ENCODE results near the gene WSB2. TPM values are rescaled to one million over a fixed set of nuclear protein-coding genes. Genes with fewer than 3 reads are reported as not detected.

WSB2 gene
- total and polyA plus RNA-seq, 10 of the 15 experiments (the other 5 are each of a cell fraction or from before 2014, with no cell fraction given), result 18.3 to 82.6 (median 43.7) TPM

DNA sequence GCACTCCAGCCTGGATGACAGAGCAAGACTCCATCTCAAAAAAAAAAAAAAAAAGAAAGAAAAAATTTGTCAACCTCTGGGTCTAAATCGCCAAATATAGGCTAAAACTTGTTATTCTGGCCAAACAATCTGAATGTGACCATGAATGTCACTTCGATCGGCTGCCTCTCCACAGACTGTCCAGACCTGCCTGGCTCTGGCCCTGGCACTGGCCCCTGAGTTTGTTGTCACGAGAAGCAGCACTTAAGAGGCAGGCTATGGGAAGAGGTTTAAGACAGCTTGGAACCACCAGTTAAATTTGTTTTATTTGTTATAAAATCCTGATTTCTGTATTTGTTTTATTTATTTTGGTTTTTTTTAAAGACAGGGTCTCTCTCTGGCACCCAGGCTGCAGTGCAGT is 14.5 kb downstream of the WSB2 start:
- peaks cover 4% of the 10 kb centered on the region for H3K4me1 ChIP-seq (ENCODE audit: control insufficient read depth, insufficient read depth, low read length)
- in situ Hi-C loops (cut with MboI), result no loop called here
- H3K9me3 ChIP-seq (replicated peaks; ENCODE audit: control insufficient read depth, insufficient read depth, low read length), result no peaks in the 10 kb centered on the region; the same call in 2 of the 3 replicates
- H3K27ac ChIP-seq (ENCODE audit: control insufficient read depth, insufficient read depth), result no peak overlapping the region
- H4K20me1 ChIP-seq (ENCODE audit: control insufficient read depth, insufficient read depth), result no peaks in the 10 kb centered on the region
- SMC1A ChIA-PET (ENCODE audit: uncharacterized antibody, unreplicated experiment), result interaction anchor here (1.2 to 1.5 kb wide), 5 partner anchors 10 to 330 kb away, joined by 3 to 8 read pairs (median 5); partner anchors contain the start of gene SUDS3
- BruUV-seq (replicated peaks), result no TSS peak
- no peak for FAIRE-seq
- no peak overlapping the region for H3K4me3 ChIP-seq
- H3K36me3 ChIP-seq (ENCODE audit: control insufficient read depth in 2 of 2, insufficient read depth in 2 of 2, low read length in 1 of 2), result peaks cover 5 to 29% of the 10 kb centered on the region in 2 experiments; a peak in 3 of 4 replicates
- H3K4me2 ChIP-seq (ENCODE audit: control insufficient read depth, insufficient read depth), result peak overlapping the region; percentile 21; the same call in 1 of the 2 replicates
- H3K27me3 ChIP-seq (replicated peaks in 1 of 2; ENCODE audit: control insufficient read depth in 2 of 2, insufficient read depth in 2 of 2, low read length in 1 of 2), result no peaks in the 10 kb centered on the region
- CTCF ChIA-PET, result interaction anchor here (1.0 to 3.7 kb wide), 2 partner anchors 9 to 18 kb away, joined by 3 to 36 read pairs; no protein-coding TSS in a partner anchor
- no peaks in the 10 kb centered on the region; the same call in 1 of the 2 replicates for H3K79me2 ChIP-seq (ENCODE audit: control insufficient read depth, insufficient read depth, low read length)
- POLR2A ChIA-PET, result interaction anchor here (0.6 to 1.5 kb wide), 3 partner anchors 12 to 169 kb away, joined by 3 to 5 read pairs (median 5); no protein-coding TSS in a partner anchor
- RAD21 ChIA-PET (ENCODE audit: unreplicated experiment), result interaction anchor here (0.8 to 1.0 kb wide), 2 partner anchors 10 to 19 kb away, joined by 3 read pairs; no protein-coding TSS in a partner anchor
- no peak; the same call in 2 of the 3 replicates for ATAC-seq
- TF ChIP-seq JUND (IDR thresholded peaks at IDR 0.05; ENCODE audit: low read depth, low read length) (no peak), GABPA (IDR thresholded peaks at IDR 0.05; ENCODE audit: low read depth) (no peak), POLR2A (IDR thresholded peaks at IDR 0.05; ENCODE audit: low read depth, low read length) (no peak)
- TF ChIP-seq, protein P1, sequence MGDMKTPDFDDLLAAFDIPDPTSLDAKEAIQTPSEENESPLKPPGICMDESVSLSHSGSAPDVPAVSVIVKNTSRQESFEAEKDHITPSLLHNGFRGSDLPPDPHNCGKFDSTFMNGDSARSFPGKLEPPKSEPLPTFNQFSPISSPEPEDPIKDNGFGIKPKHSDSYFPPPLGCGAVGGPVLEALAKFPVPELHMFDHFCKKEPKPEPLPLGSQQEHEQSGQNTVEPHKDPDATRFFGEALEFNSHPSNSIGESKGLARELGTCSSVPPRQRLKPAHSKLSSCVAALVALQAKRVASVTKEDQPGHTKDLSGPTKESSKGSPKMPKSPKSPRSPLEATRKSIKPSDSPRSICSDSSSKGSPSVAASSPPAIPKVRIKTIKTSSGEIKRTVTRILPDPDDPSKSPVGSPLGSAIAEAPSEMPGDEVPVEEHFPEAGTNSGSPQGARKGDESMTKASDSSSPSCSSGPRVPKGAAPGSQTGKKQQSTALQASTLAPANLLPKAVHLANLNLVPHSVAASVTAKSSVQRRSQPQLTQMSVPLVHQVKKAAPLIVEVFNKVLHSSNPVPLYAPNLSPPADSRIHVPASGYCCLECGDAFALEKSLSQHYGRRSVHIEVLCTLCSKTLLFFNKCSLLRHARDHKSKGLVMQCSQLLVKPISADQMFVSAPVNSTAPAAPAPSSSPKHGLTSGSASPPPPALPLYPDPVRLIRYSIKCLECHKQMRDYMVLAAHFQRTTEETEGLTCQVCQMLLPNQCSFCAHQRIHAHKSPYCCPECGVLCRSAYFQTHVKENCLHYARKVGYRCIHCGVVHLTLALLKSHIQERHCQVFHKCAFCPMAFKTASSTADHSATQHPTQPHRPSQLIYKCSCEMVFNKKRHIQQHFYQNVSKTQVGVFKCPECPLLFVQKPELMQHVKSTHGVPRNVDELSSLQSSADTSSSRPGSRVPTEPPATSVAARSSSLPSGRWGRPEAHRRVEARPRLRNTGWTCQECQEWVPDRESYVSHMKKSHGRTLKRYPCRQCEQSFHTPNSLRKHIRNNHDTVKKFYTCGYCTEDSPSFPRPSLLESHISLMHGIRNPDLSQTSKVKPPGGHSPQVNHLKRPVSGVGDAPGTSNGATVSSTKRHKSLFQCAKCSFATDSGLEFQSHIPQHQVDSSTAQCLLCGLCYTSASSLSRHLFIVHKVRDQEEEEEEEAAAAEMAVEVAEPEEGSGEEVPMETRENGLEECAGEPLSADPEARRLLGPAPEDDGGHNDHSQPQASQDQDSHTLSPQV (IDR thresholded peaks at IDR 0.05), result no peak
- TF ChIP-seq, protein P2, sequence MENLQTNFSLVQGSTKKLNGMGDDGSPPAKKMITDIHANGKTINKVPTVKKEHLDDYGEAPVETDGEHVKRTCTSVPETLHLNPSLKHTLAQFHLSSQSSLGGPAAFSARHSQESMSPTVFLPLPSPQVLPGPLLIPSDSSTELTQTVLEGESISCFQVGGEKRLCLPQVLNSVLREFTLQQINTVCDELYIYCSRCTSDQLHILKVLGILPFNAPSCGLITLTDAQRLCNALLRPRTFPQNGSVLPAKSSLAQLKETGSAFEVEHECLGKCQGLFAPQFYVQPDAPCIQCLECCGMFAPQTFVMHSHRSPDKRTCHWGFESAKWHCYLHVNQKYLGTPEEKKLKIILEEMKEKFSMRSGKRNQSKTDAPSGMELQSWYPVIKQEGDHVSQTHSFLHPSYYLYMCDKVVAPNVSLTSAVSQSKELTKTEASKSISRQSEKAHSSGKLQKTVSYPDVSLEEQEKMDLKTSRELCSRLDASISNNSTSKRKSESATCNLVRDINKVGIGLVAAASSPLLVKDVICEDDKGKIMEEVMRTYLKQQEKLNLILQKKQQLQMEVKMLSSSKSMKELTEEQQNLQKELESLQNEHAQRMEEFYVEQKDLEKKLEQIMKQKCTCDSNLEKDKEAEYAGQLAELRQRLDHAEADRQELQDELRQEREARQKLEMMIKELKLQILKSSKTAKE (IDR thresholded peaks at IDR 0.05; ENCODE audit: low read depth, poor library complexity, severe bottlenecking), result no peak
- no peak for DNase-seq (ENCODE audit: low read depth, low spot score)
- no peak overlapping the region for H3K9ac ChIP-seq (ENCODE audit: control insufficient read depth, insufficient read depth, low read length)
- no peak overlapping the region for H2AFZ ChIP-seq (ENCODE audit: control insufficient read depth, low read depth, low read length)
- WGBS (ENCODE audit: insufficient coverage, insufficient replicate concordance, low lambda C conversion rate, missing lambda C conversion rate), result 100% methylated on average over 4 of the region's 4 CpGs
- intact Hi-C loops (cut with micrococcal nuclease; ENCODE audit: unreplicated experiment), result no loop called here
